D721Med (cell line): Measurements from ENCODE around the gene SMG6.
A peak's percentile ranks its signal among the peaks of the same experiment; 100 is the strongest.

Experiments
- DNase-seq: peaks from one replicate; pipeline ENCODE4 v3.0.0; 2011; ENCODE audit warnings: low spot score; ENCODE audit not compliant: insufficient read length
- FAIRE-seq: peaks from 2 replicates; lab custom pipeline; 2011; peaks lifted over from hg19 to GRCh38; lab: Jason Lieb, UNC
- CTCF ChIP-seq: IDR thresholded peaks from 2 replicates; pipeline ENCODE4 v1.5.1; 2012; ENCODE audit warnings: mild to moderate bottlenecking, control low read depth; ENCODE audit not compliant: insufficient read depth; ENCODE audit errors: missing control alignments

SMG6 gene

GRCh38 chr17:2338315-2338657 lies 34.7 kb upstream of the SMG6 start:
- FAIRE-seq (no peak), DNase-seq (no peak)
- no peak for TF ChIP-seq CTCF

DNA sequence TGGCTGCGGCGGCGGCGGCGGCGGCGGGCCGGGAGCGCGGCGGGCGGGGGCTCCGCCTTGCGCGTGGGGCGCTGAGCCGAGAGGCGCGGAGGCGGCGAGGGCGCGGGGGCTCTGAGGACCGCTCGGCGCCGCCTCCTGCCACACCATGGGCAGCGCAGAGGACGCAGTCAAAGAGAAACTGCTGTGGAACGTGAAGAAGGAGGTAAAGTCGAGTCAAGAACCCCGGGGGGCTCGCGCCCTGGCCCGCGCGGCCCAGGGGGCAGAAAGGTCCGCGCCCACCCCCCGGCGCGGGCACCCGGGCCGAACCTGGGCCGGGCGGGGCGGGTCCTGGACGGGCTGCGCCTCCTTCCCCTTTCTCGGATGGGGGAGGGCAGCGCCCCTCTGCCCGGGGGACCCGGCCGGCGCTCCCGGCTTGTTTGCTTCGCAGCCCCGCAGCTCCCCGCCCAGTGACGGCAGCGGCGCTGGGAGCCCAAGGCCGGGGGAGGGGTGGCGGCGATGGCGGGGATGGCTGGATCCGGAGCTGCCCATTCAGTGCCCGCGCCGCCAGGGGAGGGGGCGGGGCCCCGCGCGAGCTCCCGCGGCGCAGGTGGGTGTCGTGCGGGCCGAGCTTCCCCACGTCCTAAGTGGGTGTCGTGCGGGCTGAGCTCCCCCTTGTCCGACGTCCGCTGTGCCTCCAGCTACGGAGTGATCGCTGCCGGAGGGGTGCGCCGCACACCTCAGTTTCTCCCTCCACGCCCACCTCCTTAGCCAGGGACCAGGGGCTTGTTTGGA lies 34.1 kb upstream of the SMG6 start:
- FAIRE-seq (no peak), DNase-seq (peak; percentile 66)
- no peak for TF ChIP-seq CTCF

GRCh38 chr17:2336852-2337543 lies 33.4 kb upstream of the SMG6 start, which contains the start of gene SGSM2:
TSS of gene SGSM2 (plus strand) at chr17:2337501. CDS start at chr17:2337689, 188 bp downstream.
- no peak for FAIRE-seq
- peak; percentile 82 for DNase-seq
- no peak for TF ChIP-seq CTCF

DNA sequence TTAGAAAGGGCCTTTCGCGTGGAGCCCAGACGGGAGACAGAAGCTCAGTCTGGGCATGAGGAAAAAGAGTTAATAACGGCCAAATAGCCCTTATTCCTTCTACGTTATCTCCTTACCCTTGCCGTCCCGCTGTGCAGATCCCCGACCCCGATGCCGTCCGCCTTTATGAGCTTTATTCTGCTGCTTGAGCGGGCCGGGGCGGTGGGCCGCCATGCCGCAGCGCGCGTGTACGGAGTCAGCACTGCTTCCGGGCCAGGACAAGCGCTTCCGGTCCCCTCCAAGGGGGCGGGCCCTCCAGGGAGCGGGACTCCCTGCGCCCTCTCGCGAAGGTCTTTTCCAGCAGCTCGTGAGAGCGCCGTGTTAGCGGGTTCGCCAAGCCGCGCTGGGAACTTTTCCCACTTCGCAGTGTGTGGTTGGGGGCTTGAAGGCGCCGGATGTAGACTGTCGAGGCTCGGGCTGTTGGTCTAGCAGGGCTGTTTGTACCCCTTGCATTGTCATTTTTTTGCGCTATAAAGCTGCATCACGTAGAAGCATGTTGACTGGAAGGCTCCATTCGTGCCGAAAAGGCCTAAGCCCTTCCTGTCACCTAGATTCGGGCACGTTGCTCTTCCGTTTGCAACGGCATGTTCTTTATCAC lies 32.7 kb upstream of the SMG6 start, which contains the start of gene TSR1:
Gene TSR1 (minus strand): TSS at position 243 of the 637 bp plus-strand sequence. CDS start 30 bp downstream, at position 213.
- DNase-seq (peak; percentile 97), FAIRE-seq (no peak)
- TF ChIP-seq CTCF: peak; percentile 24

- TF ChIP-seq CTCF: no peak
- DNase-seq (no peak), FAIRE-seq (no peak)
These were observed 32.2 kb upstream of the SMG6 start for GRCh38 chr17:2335726-2336214.

GRCh38 chr17:2331303-2331702 lies 27.7 kb upstream of the SMG6 start:
- TF ChIP-seq CTCF: no peak
- FAIRE-seq (no peak), DNase-seq (no peak)
